CD14-positive monocyte (primary cell): ENCODE measurements around the gene OR52H1. TPM values are rescaled to one million over a fixed set of nuclear protein-coding genes. Genes with fewer than 3 reads are reported as not detected.

ENCODE experiments used
- DNase-seq, 3 donors: peaks; one replicate each; pipeline ENCODE4 v3.0.0-alpha.2; 2011 to 2022
- H2AFZ ChIP-seq: 2 replicates; pipeline ENCODE4 v1.6.0; 2012; ENCODE audit warnings: mild to moderate bottlenecking, low read depth, low read length, inconsistent platforms; ENCODE audit not compliant: insufficient read depth, poor library complexity, severe bottlenecking
- H3K27ac ChIP-seq, 2 donors: 1 replicate in 1 of 2; 2 replicates in 1 of 2; pipeline ENCODE4 v1.5.1; 2012 to 2013; ENCODE audit warnings: low read length in 2 of 2, control low read depth in 1 of 2, inconsistent platforms in 1 of 2, low read depth in 1 of 2, mild to moderate bottlenecking in 1 of 2
- H3K27me3 ChIP-seq, 2 donors: one replicate each; pipeline versions ENCODE4 v1.6.0 to v1.6.1; 2011 to 2013; ENCODE audit warnings: low read length in 2 of 2; ENCODE audit not compliant: control insufficient read depth in 2 of 2, insufficient read depth in 2 of 2
- H3K36me3 ChIP-seq, 2 donors: replicated peaks in 1 of 2; 1 replicate in 1 of 2; 2 replicates in 1 of 2; pipeline versions ENCODE4 v1.5.1 to v1.6.1; 2012 to 2013; ENCODE audit warnings: low read length in 2 of 2, control low read depth in 1 of 2, inconsistent platforms in 1 of 2, mild to moderate bottlenecking in 1 of 2; ENCODE audit not compliant: insufficient read depth in 2 of 2, control insufficient read depth in 1 of 2
- H3K4me1 ChIP-seq, 2 donors: 1 replicate in 1 of 2; 2 replicates in 1 of 2; pipeline versions ENCODE4 v1.5.1 to v1.6.1; 2012 to 2013; ENCODE audit warnings: low read length in 2 of 2, control low read depth in 1 of 2, inconsistent platforms in 1 of 2, mild to moderate bottlenecking in 1 of 2, moderate library complexity in 1 of 2; ENCODE audit not compliant: insufficient read depth in 2 of 2, control insufficient read depth in 1 of 2
- H3K4me2 ChIP-seq: replicated peaks from 2 replicates; pipeline ENCODE3; 2012; ENCODE audit warnings: low read length, moderate library complexity, mild to moderate bottlenecking; ENCODE audit not compliant: poor library complexity, severe bottlenecking; ENCODE audit errors: extremely low read depth
- H3K4me3 ChIP-seq, 3 experiments: fragments of 200-600 bp in 1 of 3; sonication (generic) in 1 of 3; replicated peaks in 1 of 3; 1 replicate in 2 of 3; 2 replicates in 1 of 3; pipeline ENCODE4 v1.5.1; 2011 to 2013; ENCODE audit warnings: low read length in 3 of 3, mild to moderate bottlenecking in 3 of 3, control low read depth in 2 of 3, low read depth in 2 of 3, inconsistent platforms in 1 of 3, moderate library complexity in 1 of 3
- H3K79me2 ChIP-seq: 2 replicates; pipeline ENCODE4 v1.6.0; 2012; ENCODE audit warnings: mild to moderate bottlenecking, control low read depth, inconsistent platforms, low read length, moderate library complexity; ENCODE audit not compliant: insufficient read depth
- H3K9ac ChIP-seq: 2 replicates; pipeline ENCODE4 v1.6.0; 2017; ENCODE audit warnings: low read length, mild to moderate bottlenecking; ENCODE audit not compliant: insufficient read depth, poor library complexity, severe bottlenecking
- H3K9me3 ChIP-seq, 2 donors: replicated peaks in 1 of 2; 1 replicate in 1 of 2; 2 replicates in 1 of 2; pipeline versions ENCODE4 v1.5.1 to v1.6.1; 2012 to 2013; ENCODE audit warnings: low read length in 2 of 2, control low read depth in 1 of 2; ENCODE audit not compliant: control insufficient read depth in 1 of 2, insufficient read depth in 1 of 2
- H4K20me1 ChIP-seq: 2 replicates; pipeline ENCODE4 v1.6.0; 2012; ENCODE audit warnings: mild to moderate bottlenecking, low read length, control low read depth, moderate library complexity; ENCODE audit not compliant: insufficient read depth
- H3K27ac Mint-ChIP-seq, 7 donors: one replicate each; pipeline ENCODE4 v1.8.0; 2020; ENCODE audit warnings: mild to moderate bottlenecking in 7 of 7, mixed read lengths in 7 of 7, moderate library complexity in 6 of 7, inconsistent platforms in 2 of 7
- H3K27me3 Mint-ChIP-seq, 3 donors: one replicate each; pipeline ENCODE4 v1.8.0; 2021 to 2022; ENCODE audit warnings: low read depth in 3 of 3, mild to moderate bottlenecking in 3 of 3, mixed read lengths in 3 of 3, moderate library complexity in 3 of 3, inconsistent platforms in 1 of 3
- H3K36me3 Mint-ChIP-seq, 2 donors: one replicate each; pipeline ENCODE4 v1.8.0; 2020; ENCODE audit warnings: mixed read lengths in 2 of 2, inconsistent platforms in 1 of 2, mild to moderate bottlenecking in 1 of 2
- H3K4me1 Mint-ChIP-seq: one replicate; pipeline ENCODE4 v1.8.0; 2020; ENCODE audit warnings: mild to moderate bottlenecking, mixed read lengths
- H3K4me3 Mint-ChIP-seq, 2 donors: one replicate each; pipeline ENCODE4 v1.8.0; 2020; ENCODE audit warnings: mild to moderate bottlenecking in 2 of 2, mixed read lengths in 2 of 2, moderate library complexity in 1 of 2
- H3K9me3 Mint-ChIP-seq, 7 donors: one replicate each; pipeline ENCODE4 v1.8.0; 2020 to 2022; ENCODE audit warnings: mixed read lengths in 7 of 7, mild to moderate bottlenecking in 6 of 7, moderate library complexity in 6 of 7, inconsistent platforms in 2 of 7
- WGBS: methylation state at CpG from one replicate; pipeline ENCODE4 v1.1.5; 2013; ENCODE audit warnings: missing lambda C conversion rate; ENCODE audit not compliant: insufficient coverage; 5-methylcytosine and 5-hydroxymethylcytosine counted together
- intact Hi-C, 2 donors: fragments of 100-400 bp; cut with micrococcal nuclease; formaldehyde crosslinking; loops; one replicate each; pipeline versions ENCODE4 v1.15.0 to v1.15.1; 2023
- polyA plus RNA-seq, 3 donors: library from polyadenylated mRNA; depleted of rRNA in 1 of 3; unstranded in 2 of 3; stranded (reverse) in 1 of 3; fragments of 300-500 nt in 2 of 3; fragments of >200 nt in 1 of 3; fragmentation: Illumina TruSeq in 2 of 3; gene quantifications; 1 replicate in 2 of 3; 2 replicates in 1 of 3; pipeline ENCODE4 v1.2.3, GENCODE V29; 2012 to 2021
- TF ChIP-seq, protein P1 (sequence below): fragments of 200-600 bp; IDR thresholded peaks from one replicate; pipeline ENCODE4 v1.8.0; 2022; ENCODE audit warnings: antibody characterized with exemption, mild to moderate bottlenecking

OR52H1 gene
- polyA plus RNA-seq, 3 donors = not detected

DNA sequence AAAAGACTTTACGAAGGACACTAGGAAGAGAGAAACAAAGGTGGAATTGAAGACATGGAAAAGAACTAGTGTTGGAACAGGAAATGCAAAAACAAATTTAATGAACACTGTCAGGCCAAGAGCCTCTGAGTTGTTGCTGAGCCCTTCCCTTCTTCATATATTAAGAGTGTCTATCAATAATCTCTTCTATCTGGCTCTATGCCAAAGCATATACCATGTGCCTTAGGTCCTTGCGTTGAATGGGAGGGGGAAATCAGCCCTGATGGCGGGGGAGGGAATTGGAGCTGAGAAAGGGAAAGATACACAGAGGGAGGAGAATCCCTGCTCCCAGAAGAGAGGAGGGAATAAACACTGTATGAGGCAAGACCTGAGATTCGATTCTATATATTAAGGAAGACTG, 26.8 kb upstream of the OR52H1 start:
- 90% methylated on average over 2 of the region's 4 CpGs for WGBS
- Mint-ChIP-seq H3K27ac (no peak overlapping the region), H3K4me3 (no peak overlapping the region), H3K4me1 (no peaks in the 10 kb centered on the region), H3K27me3 (no peaks in the 10 kb centered on the region), H3K9me3 (peaks cover 0 to 8% (median 2%) of the 10 kb centered on the region in 7 donors), H3K36me3 (no peaks in the 10 kb centered on the region)
- intact Hi-C loops = no loop called here
- no peak overlapping the region for H3K4me3 ChIP-seq
- no peak overlapping the region for H3K9ac ChIP-seq
- H3K27ac ChIP-seq = no peak overlapping the region
- H3K4me2 ChIP-seq = no peak overlapping the region
- no peaks in the 10 kb centered on the region for H3K79me2 ChIP-seq
- no peak for DNase-seq
- no peaks in the 10 kb centered on the region for H3K4me1 ChIP-seq
- no peak overlapping the region for H2AFZ ChIP-seq
- H3K27me3 ChIP-seq = no peaks in the 10 kb centered on the region
- H3K36me3 ChIP-seq = no peaks in the 10 kb centered on the region
- TF ChIP-seq, protein P1, sequence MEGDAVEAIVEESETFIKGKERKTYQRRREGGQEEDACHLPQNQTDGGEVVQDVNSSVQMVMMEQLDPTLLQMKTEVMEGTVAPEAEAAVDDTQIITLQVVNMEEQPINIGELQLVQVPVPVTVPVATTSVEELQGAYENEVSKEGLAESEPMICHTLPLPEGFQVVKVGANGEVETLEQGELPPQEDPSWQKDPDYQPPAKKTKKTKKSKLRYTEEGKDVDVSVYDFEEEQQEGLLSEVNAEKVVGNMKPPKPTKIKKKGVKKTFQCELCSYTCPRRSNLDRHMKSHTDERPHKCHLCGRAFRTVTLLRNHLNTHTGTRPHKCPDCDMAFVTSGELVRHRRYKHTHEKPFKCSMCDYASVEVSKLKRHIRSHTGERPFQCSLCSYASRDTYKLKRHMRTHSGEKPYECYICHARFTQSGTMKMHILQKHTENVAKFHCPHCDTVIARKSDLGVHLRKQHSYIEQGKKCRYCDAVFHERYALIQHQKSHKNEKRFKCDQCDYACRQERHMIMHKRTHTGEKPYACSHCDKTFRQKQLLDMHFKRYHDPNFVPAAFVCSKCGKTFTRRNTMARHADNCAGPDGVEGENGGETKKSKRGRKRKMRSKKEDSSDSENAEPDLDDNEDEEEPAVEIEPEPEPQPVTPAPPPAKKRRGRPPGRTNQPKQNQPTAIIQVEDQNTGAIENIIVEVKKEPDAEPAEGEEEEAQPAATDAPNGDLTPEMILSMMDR = no peak
- H3K9me3 ChIP-seq = no peaks in the 10 kb centered on the region
- no peaks in the 10 kb centered on the region for H4K20me1 ChIP-seq

DNA sequence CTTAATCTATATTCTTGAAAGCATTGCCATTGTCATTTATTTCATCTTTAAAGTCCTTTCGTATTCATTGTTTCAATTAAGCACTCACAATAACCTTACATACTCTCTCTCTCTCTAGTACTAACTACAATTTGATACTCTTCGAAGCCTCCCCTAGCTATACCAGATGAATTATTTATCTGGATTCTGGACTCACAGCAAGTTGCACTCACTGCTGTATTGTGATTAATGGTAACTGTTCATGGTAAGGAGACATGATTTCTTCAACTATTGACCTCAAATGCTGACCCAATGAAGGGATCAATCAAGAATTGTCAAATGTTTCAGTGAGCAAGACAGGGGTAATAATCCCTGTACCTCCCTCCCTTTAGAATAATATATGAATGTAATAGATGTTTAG, 26.3 kb upstream of the OR52H1 start:
- no peaks in the 10 kb centered on the region for H3K4me1 Mint-ChIP-seq
- Histone ChIP-seq H3K9ac (no peak overlapping the region), H3K4me2 (no peak overlapping the region), H4K20me1 (no peaks in the 10 kb centered on the region), H3K9me3 (no peaks in the 10 kb centered on the region), H3K27ac (no peak overlapping the region), H3K4me1 (no peaks in the 10 kb centered on the region), H3K79me2 (no peaks in the 10 kb centered on the region), H3K4me3 (no peak overlapping the region), H3K36me3 (no peaks in the 10 kb centered on the region), H3K27me3 (no peaks in the 10 kb centered on the region), H2AFZ (no peak overlapping the region)
- H3K27ac Mint-ChIP-seq = no peak overlapping the region
- H3K36me3 Mint-ChIP-seq = no peaks in the 10 kb centered on the region
- WGBS = 100% methylated on average over 1 of the region's 2 CpGs
- H3K27me3 Mint-ChIP-seq = no peaks in the 10 kb centered on the region
- no peak overlapping the region for H3K4me3 Mint-ChIP-seq
- intact Hi-C loops = no loop called here
- DNase-seq = no peak
- peaks cover 0 to 8% (median 2%) of the 10 kb centered on the region in 7 donors for H3K9me3 Mint-ChIP-seq
- TF ChIP-seq, protein P1 = no peak
